GM23338 (cell line): ENCODE data around the gene KBTBD12. TPM values are rescaled to one million over a fixed set of nuclear protein-coding genes. Genes with fewer than 3 reads are reported as not detected.

Experiments used
- ATAC-seq: fragments of 200-7000 bp; cut with Tn5 transposase; 3 replicates; pipeline ENCODE4 v1.9.1; 2020
- DNase-seq: peaks from one replicate; pipeline ENCODE4 v3.0.0-alpha.2; 2015; ENCODE audit warnings: low spot score
- H2AFZ ChIP-seq: fragments of 200-600 bp; sonication (generic); 2 replicates; pipeline ENCODE4 v1.8.0; 2016; ENCODE audit warnings: antibody characterized with exemption, mild to moderate bottlenecking, moderate library complexity
- H3F3A ChIP-seq: fragments of 200-600 bp; sonication (generic); replicated peaks from 2 replicates; pipeline ENCODE4 v1.8.0; 2017; ENCODE audit warnings: antibody characterized with exemption, mixed run types, low read depth
- H3K27ac ChIP-seq: fragments of 200-600 bp; sonication (generic); 2 replicates; pipeline ENCODE4 v1.6.1; 2016; ENCODE audit warnings: low read depth
- H3K27me3 ChIP-seq: fragments of 200-600 bp; sonication (generic); 2 replicates; pipeline ENCODE4 v1.8.0; 2016; ENCODE audit warnings: mild to moderate bottlenecking, mixed run types, moderate library complexity; ENCODE audit not compliant: insufficient read depth
- H3K36me3 ChIP-seq: fragments of 200-600 bp; sonication (generic); 2 replicates; pipeline ENCODE4 v1.8.0; 2016; ENCODE audit warnings: mild to moderate bottlenecking; ENCODE audit not compliant: insufficient read depth
- H3K4me1 ChIP-seq: fragments of 200-600 bp; sonication (generic); 2 replicates; pipeline ENCODE4 v1.8.0; 2016; ENCODE audit warnings: mild to moderate bottlenecking, moderate library complexity; ENCODE audit not compliant: insufficient read depth
- H3K4me2 ChIP-seq: fragments of 200-600 bp; sonication (generic); 2 replicates; pipeline ENCODE4 v1.7.1; 2017; ENCODE audit warnings: mixed run types
- H3K4me3 ChIP-seq: fragments of 200-600 bp; sonication (generic); 2 replicates; pipeline ENCODE4 v1.6.1; 2016; ENCODE audit warnings: mixed run types
- H3K79me2 ChIP-seq: fragments of 200-600 bp; sonication (generic); replicated peaks from 2 replicates; pipeline ENCODE4 v1.8.0; 2017; ENCODE audit warnings: mild to moderate bottlenecking; ENCODE audit not compliant: insufficient read depth
- H3K9me2 ChIP-seq: fragments of 200-600 bp; sonication (generic); 2 replicates; pipeline ENCODE4 v1.8.0; 2017; ENCODE audit not compliant: insufficient read depth
- H4K20me1 ChIP-seq: fragments of 200-600 bp; sonication (generic); replicated peaks from 2 replicates; pipeline ENCODE4 v1.8.0; 2017; ENCODE audit warnings: mild to moderate bottlenecking; ENCODE audit not compliant: insufficient read depth
- H3K27ac Mint-ChIP-seq: 2 replicates; pipeline ENCODE4 v1.8.0; 2020; ENCODE audit warnings: inconsistent platforms, mild to moderate bottlenecking, moderate library complexity, mixed read lengths
- H3K27me3 Mint-ChIP-seq: 3 replicates; pipeline ENCODE4 v1.8.0; 2022; ENCODE audit warnings: low read depth, mild to moderate bottlenecking, moderate library complexity, mixed read lengths, inconsistent platforms; ENCODE audit not compliant: insufficient read depth, poor library complexity
- H3K36me3 Mint-ChIP-seq: 3 replicates; pipeline ENCODE4 v1.8.0; 2021; ENCODE audit warnings: low read depth, mild to moderate bottlenecking, inconsistent platforms, moderate library complexity, mixed read lengths
- H3K4me1 Mint-ChIP-seq: 3 replicates; pipeline ENCODE4 v1.8.0; 2020; ENCODE audit warnings: mild to moderate bottlenecking, inconsistent platforms, mixed read lengths
- H3K4me3 Mint-ChIP-seq: 3 replicates; pipeline ENCODE4 v1.8.0; 2021; ENCODE audit warnings: moderate library complexity, mild to moderate bottlenecking, inconsistent platforms, mixed read lengths
- H3K9me3 Mint-ChIP-seq: 3 replicates; pipeline ENCODE4 v1.8.0; 2020; ENCODE audit warnings: moderate library complexity, mild to moderate bottlenecking, inconsistent platforms, mixed read lengths
- CREB1 ChIP-seq: fragments of 250-450 bp; sonication (Bioruptor Pico); IDR thresholded peaks from 2 replicates; pipeline ENCODE4 v1.5.0; 2020; ENCODE audit warnings: low read depth, mild to moderate bottlenecking, moderate library complexity
- NANOG ChIP-seq: IDR thresholded peaks from 2 replicates; pipeline ENCODE4 v1.6.1; 2016; ENCODE audit warnings: antibody characterized with exemption, borderline replicate concordance
- REST ChIP-seq: IDR thresholded peaks from one replicate; pipeline ENCODE4 v1.6.1; 2018; ENCODE audit warnings: antibody characterized with exemption; ENCODE audit not compliant: unreplicated experiment
- ZNF114 ChIP-seq: fragments of 250-450 bp; sonication (Bioruptor Pico); IDR thresholded peaks from 2 replicates; pipeline ENCODE4 v1.5.0; 2020; ENCODE audit warnings: mild to moderate bottlenecking, moderate library complexity
- ZNF331 ChIP-seq: fragments of 250-450 bp; sonication (Bioruptor Pico); IDR thresholded peaks from 2 replicates; pipeline ENCODE4 v1.5.0; 2020; ENCODE audit warnings: low read depth, mild to moderate bottlenecking, moderate library complexity
- polyA plus RNA-seq: library from polyadenylated mRNA; unstranded; fragments of >200 nt; fragmentation: Nextera tagmentation; extraction: Ambion mirVana; gene quantifications from 2 replicates; pipeline ENCODE4 v1.2.1, GENCODE V29; 2016
- total RNA-seq: library from RNA; depleted of rRNA; stranded (reverse); fragments of >200 nt; shearing (Covaris generic); gene quantifications from 2 replicates; pipeline ENCODE4 v1.2.3, GENCODE V29; 2014
- TF ChIP-seq, protein P1 (sequence below), 2 experiments: fragments of 200-600 bp in 1 of 2; sonication (generic) in 1 of 2; conservative IDR thresholded peaks; 2 replicates each; pipeline versions ENCODE4 v1.5.1 to v1.6.1; 2016 to 2017; ENCODE audit warnings: antibody characterized with exemption in 2 of 2, low read depth in 2 of 2, mild to moderate bottlenecking in 2 of 2, moderate library complexity in 1 of 2
- TF ChIP-seq, protein P2 (sequence below): IDR thresholded peaks from 2 replicates; pipeline ENCODE4 v1.6.1; 2016; ENCODE audit warnings: antibody characterized with exemption

The KBTBD12 gene
- total and polyA plus RNA-seq, 2 experiments from 2014 or later, result 0.53 to 0.69 TPM

DNA sequence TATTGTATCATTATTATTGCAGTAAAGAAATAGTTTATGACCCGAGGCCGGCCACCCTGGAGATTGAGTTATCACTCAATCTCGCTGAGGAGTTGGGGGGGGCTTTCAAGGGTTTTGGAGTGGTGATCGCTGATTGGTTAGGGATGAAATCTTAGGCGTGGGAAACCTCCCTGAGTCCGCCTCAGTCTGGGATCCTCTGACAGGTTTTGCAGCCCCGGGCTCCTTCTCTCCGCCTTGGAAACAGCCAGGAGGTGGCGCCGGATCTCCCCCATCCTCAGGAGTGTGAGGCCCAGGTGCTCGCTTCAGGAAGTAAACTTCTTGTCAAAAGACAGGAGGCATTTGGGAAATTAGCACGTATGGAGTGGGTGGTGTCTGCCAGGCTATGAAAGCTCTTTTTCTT, 96.1 kb downstream of the KBTBD12 start:
- TF ChIP-seq, protein P1, sequence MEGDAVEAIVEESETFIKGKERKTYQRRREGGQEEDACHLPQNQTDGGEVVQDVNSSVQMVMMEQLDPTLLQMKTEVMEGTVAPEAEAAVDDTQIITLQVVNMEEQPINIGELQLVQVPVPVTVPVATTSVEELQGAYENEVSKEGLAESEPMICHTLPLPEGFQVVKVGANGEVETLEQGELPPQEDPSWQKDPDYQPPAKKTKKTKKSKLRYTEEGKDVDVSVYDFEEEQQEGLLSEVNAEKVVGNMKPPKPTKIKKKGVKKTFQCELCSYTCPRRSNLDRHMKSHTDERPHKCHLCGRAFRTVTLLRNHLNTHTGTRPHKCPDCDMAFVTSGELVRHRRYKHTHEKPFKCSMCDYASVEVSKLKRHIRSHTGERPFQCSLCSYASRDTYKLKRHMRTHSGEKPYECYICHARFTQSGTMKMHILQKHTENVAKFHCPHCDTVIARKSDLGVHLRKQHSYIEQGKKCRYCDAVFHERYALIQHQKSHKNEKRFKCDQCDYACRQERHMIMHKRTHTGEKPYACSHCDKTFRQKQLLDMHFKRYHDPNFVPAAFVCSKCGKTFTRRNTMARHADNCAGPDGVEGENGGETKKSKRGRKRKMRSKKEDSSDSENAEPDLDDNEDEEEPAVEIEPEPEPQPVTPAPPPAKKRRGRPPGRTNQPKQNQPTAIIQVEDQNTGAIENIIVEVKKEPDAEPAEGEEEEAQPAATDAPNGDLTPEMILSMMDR (conservative IDR thresholded peaks at IDR 0.05; ENCODE audit: low read depth in 2 of 2), result peak; percentile 75 to 84
- no peak for TF ChIP-seq NANOG
- peaks cover 2% of the 10 kb centered on the region for H3K27me3 Mint-ChIP-seq
- Histone ChIP-seq H3K27me3 (no peaks in the 10 kb centered on the region), H3K79me2 (no peaks in the 10 kb centered on the region), H3K36me3 (no peaks in the 10 kb centered on the region), H3K4me2 (peak overlapping the region; percentile 30; the same call in 1 of the 2 replicates), H3K4me3 (no peak overlapping the region), H4K20me1 (no peaks in the 10 kb centered on the region), H3F3A (0 out of 2 replicates have a peak, but pooled peaks cover 2% of the 10 kb centered on the region), H2AFZ (no peak overlapping the region; the same call in 1 of the 2 replicates), H3K27ac (no peak overlapping the region), H3K4me1 (peaks cover 6% of the 10 kb centered on the region; the same call in 1 of the 2 replicates), H3K9me2 (0 out of 2 replicates have a peak, but pooled peaks cover 3% of the 10 kb centered on the region)
- H3K9me3 Mint-ChIP-seq, result peaks cover 6% of the 10 kb centered on the region
- peaks cover 13% of the 10 kb centered on the region for H3K4me1 Mint-ChIP-seq
- no peak overlapping the region for H3K4me3 Mint-ChIP-seq
- peaks cover 4% of the 10 kb centered on the region; the same call in 1 of the 3 replicates for H3K36me3 Mint-ChIP-seq
- peak; percentile 95 for DNase-seq
- no peak overlapping the region for H3K27ac Mint-ChIP-seq
- peak; percentile 89 for ATAC-seq

GRCh38 chr3:128012050-128012449, 97.0 kb downstream of the KBTBD12 start:
- peaks cover 12% of the 10 kb centered on the region for H3K9me3 Mint-ChIP-seq
- no peak overlapping the region for H3K4me2 ChIP-seq
- H3K4me1 ChIP-seq, result peaks cover 2% of the 10 kb centered on the region; the same call in 1 of the 2 replicates
- no peaks in the 10 kb centered on the region for H3F3A ChIP-seq
- H4K20me1 ChIP-seq, result no peaks in the 10 kb centered on the region
- H3K27ac Mint-ChIP-seq, result no peak overlapping the region
- H3K4me3 Mint-ChIP-seq, result no peak overlapping the region
- H3K27me3 ChIP-seq, result no peaks in the 10 kb centered on the region
- DNase-seq (no peak), ATAC-seq (no peak)
- no peaks in the 10 kb centered on the region for H3K79me2 ChIP-seq
- H3K4me1 Mint-ChIP-seq, result peaks cover 9% of the 10 kb centered on the region
- H3K27me3 Mint-ChIP-seq, result peaks cover under 1% of the 10 kb centered on the region
- H3K36me3 Mint-ChIP-seq, result peaks cover 8% of the 10 kb centered on the region; the same call in 2 of the 3 replicates
- H2AFZ ChIP-seq, result no peak overlapping the region
- H3K27ac ChIP-seq, result no peak overlapping the region
- H3K4me3 ChIP-seq, result no peak overlapping the region
- no peaks in the 10 kb centered on the region for H3K36me3 ChIP-seq
- H3K9me2 ChIP-seq, result 0 out of 2 replicates have a peak, but pooled peaks cover 3% of the 10 kb centered on the region
- TF ChIP-seq CREB1 (CRISPR knock-in tag) (peak; percentile 4; the same call in 1 of the 2 replicates), ZNF331 (CRISPR knock-in tag) (no peak), ZNF114 (CRISPR knock-in tag) (no peak), REST (no peak)
- TF ChIP-seq, protein P1 (conservative IDR thresholded peaks at IDR 0.05; ENCODE audit: low read depth in 2 of 2), result no peak
- TF ChIP-seq, protein P2, sequence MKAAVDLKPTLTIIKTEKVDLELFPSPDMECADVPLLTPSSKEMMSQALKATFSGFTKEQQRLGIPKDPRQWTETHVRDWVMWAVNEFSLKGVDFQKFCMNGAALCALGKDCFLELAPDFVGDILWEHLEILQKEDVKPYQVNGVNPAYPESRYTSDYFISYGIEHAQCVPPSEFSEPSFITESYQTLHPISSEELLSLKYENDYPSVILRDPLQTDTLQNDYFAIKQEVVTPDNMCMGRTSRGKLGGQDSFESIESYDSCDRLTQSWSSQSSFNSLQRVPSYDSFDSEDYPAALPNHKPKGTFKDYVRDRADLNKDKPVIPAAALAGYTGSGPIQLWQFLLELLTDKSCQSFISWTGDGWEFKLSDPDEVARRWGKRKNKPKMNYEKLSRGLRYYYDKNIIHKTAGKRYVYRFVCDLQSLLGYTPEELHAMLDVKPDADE, result no peak
